Brain microvascular endothelial cell (primary cell): Measurements from ENCODE around the gene SLC4A4.

Experiments
- DNase-seq: peaks from one replicate; pipeline ENCODE4 v3.0.0-alpha.2; 2020
- H3K27ac ChIP-seq: fragments of 250-450 bp; sonication (Bioruptor Pico); 2 replicates; pipeline ENCODE4 v1.5.1; 2020; ENCODE audit warnings: mild to moderate bottlenecking, moderate library complexity
- H3K27me3 ChIP-seq: fragments of 250-450 bp; sonication (Bioruptor Pico); replicated peaks from 2 replicates; pipeline ENCODE4 v1.5.1; 2020; ENCODE audit warnings: mild to moderate bottlenecking
- H3K36me3 ChIP-seq: fragments of 250-450 bp; sonication (Bioruptor Pico); replicated peaks from 2 replicates; pipeline ENCODE4 v1.5.1; 2020; ENCODE audit warnings: mild to moderate bottlenecking
- H3K4me3 ChIP-seq: 2 replicates; pipeline ENCODE4 v1.5.1; 2011; ENCODE audit warnings: low read depth, mild to moderate bottlenecking, control low read depth, low read length, moderate library complexity
- in situ Hi-C: cut with HindIII; loops from 2 replicates; pipeline ENCODE4 v1.10.0; 2017; ENCODE audit warnings: low sequenced_read_pairs, low pct_ligation_motif_present
- TF ChIP-seq, protein P1 (sequence below): IDR thresholded peaks from 2 replicates; pipeline ENCODE4 v1.5.1; 2011; ENCODE audit warnings: low read depth, mild to moderate bottlenecking, moderate library complexity, low read length, control low read depth, inconsistent platforms; ENCODE audit errors: missing control alignments

The SLC4A4 gene

DNA sequence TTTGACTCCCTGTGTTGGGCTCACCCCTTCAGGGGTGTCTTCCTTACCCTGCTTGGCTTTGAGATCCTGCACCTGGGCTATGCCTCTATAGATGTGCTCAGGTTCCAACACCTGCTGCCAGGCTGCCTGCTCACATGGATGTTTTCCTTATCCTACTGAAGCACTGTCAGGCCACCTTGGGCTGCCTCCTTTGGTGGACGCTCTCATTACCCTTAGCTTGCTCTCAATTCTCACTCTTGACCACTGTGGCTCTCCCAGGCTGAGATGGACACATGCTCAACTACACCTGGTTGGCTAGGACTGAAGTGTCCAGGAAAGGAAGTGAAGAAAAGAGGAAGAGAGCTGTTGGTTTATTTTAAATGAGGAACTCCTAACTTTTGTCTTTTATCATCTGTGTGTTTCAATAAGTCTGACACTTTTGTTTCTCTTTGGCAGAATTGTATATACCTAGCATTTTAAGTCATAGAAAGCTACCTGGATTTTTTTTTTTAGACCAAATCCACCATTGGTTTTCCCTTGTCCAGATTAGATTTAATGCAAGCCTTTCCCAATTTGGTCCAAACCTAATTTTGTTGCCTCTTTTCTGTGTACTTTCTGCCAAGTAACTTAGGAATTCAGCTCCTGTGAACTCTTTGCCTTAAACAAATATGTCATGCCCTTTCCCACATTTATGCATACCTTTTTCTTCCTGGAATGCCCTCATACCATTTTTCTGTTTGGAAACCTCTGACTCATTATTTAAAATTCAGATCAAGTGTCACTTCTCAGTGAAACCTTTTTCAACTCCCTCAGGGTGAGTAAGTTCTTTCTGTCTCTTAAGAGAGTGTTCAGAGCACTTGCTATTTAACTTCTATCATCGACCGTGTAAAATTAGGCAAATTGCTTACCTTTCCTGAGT, 269.2 kb downstream of the SLC4A4 start:
- no peaks in the 10 kb centered on the region for H3K36me3 ChIP-seq
- H3K4me3 ChIP-seq = no peak overlapping the region
- TF ChIP-seq, protein P1, sequence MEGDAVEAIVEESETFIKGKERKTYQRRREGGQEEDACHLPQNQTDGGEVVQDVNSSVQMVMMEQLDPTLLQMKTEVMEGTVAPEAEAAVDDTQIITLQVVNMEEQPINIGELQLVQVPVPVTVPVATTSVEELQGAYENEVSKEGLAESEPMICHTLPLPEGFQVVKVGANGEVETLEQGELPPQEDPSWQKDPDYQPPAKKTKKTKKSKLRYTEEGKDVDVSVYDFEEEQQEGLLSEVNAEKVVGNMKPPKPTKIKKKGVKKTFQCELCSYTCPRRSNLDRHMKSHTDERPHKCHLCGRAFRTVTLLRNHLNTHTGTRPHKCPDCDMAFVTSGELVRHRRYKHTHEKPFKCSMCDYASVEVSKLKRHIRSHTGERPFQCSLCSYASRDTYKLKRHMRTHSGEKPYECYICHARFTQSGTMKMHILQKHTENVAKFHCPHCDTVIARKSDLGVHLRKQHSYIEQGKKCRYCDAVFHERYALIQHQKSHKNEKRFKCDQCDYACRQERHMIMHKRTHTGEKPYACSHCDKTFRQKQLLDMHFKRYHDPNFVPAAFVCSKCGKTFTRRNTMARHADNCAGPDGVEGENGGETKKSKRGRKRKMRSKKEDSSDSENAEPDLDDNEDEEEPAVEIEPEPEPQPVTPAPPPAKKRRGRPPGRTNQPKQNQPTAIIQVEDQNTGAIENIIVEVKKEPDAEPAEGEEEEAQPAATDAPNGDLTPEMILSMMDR = no peak
- H3K27me3 ChIP-seq = no peaks in the 10 kb centered on the region
- in situ Hi-C loops = no loop called here
- H3K27ac ChIP-seq = peak overlapping the region; percentile 55
- DNase-seq = no peak

DNA sequence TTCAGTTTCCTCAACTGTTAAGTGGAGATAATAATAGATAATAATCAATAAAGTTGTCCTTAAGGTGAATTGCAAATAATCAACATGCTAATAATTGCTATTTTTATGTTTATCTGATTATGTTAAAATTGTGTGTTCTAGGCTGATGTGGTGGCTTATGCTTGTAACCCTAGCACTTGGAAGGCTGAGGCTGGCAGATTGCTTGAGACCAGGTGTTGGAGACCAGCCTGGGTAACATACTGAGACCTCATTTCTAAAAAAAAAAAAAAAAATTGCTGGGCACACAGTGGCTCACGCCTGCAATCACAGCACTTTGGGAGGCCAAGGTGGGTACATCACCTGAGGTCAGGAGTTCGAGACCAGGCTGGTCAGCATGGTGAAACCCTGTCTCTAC, 269.9 kb downstream of the SLC4A4 start:
- no peaks in the 10 kb centered on the region for H3K36me3 ChIP-seq
- TF ChIP-seq, protein P1 = no peak
- H3K4me3 ChIP-seq = no peak overlapping the region
- peak overlapping the region; percentile 55 for H3K27ac ChIP-seq
- in situ Hi-C loops = no loop called here
- DNase-seq = no peak
- no peaks in the 10 kb centered on the region for H3K27me3 ChIP-seq

DNA sequence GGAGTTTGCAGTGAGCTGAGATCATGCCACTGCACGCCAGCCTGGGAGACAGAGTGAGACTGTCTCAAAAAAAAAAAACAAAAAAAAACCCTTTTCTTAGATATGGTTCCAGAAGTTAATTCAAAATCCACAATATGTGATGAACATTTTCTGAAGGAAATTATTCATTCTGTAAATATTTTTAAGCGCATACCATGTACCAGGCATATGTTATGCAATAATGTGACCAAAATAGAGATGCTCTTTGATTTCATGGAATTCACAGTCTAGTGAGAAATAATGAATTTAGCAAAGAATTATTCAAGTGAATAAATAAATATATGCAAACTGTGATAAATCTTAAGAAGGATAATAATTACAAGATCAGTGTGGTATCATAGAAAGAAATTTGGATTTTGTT, 270.3 kb downstream of the SLC4A4 start:
- peak overlapping the region; percentile 55 for H3K27ac ChIP-seq
- in situ Hi-C loops = no loop called here
- no peaks in the 10 kb centered on the region for H3K36me3 ChIP-seq
- H3K4me3 ChIP-seq = no peak overlapping the region
- TF ChIP-seq, protein P1 = no peak
- no peaks in the 10 kb centered on the region for H3K27me3 ChIP-seq
- DNase-seq = no peak

DNA sequence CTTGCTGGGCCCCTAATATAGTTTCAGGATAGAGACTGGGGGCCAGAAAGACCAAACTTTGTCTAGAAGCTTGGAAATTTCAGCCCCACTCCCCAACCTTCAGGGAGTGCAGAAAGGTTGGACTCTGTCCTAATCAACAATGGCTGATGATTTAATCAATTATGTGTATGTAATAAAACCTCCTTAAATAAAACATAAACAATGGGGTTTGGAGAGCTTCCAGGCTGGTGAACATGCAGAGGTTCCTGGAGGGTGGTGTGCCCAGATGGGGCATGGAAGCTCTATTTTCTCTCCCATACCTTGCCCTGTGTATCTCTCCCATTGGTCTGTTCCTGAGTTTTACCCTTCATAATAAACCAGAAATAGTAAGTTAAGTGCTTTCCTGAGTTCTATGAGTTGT, 270.8 kb downstream of the SLC4A4 start:
- Histone ChIP-seq H3K27ac (no peak overlapping the region), H3K36me3 (no peaks in the 10 kb centered on the region), H3K27me3 (no peaks in the 10 kb centered on the region), H3K4me3 (no peak overlapping the region)
- in situ Hi-C loops = no loop called here
- no peak for DNase-seq
- TF ChIP-seq, protein P1 = no peak

DNA sequence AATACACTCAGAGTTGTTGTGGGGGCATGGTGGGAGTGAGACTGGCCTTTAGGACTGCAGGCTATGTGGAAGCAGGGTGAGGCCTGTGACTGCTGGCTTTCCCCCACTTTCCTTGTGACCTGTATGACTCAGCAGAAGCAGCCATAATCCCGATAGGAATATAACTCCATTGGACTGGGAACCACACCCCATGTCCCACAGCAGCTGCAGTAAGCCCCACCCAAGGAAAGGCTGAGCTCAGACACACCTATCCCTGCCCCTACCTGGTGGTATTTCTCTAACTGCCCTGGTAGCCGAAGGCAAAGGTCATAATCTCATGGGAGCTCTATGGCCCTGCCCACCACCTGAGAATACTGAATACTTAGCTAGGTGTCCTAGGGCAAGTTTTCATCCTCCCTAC, 275.8 kb downstream of the SLC4A4 start:
- in situ Hi-C loops = no loop called here
- H3K27ac ChIP-seq = no peak overlapping the region
- TF ChIP-seq, protein P1 = no peak
- H3K27me3 ChIP-seq = no peaks in the 10 kb centered on the region
- no peak for DNase-seq
- no peaks in the 10 kb centered on the region for H3K36me3 ChIP-seq
- H3K4me3 ChIP-seq = no peak overlapping the region
